ENCODE results near the gene SURF4. TPM values are rescaled to one million over a fixed set of nuclear protein-coding genes. Genes with fewer than 3 reads are reported as not detected.
A peak's percentile ranks its signal among the peaks of the same experiment; 100 is the strongest.

Gene SURF4
- total and polyA plus RNA-seq, 2 of the 13 experiments (the other 11 are each of a cell fraction or from before 2014, with no cell fraction given), result 220 to 265 TPM

DNA sequence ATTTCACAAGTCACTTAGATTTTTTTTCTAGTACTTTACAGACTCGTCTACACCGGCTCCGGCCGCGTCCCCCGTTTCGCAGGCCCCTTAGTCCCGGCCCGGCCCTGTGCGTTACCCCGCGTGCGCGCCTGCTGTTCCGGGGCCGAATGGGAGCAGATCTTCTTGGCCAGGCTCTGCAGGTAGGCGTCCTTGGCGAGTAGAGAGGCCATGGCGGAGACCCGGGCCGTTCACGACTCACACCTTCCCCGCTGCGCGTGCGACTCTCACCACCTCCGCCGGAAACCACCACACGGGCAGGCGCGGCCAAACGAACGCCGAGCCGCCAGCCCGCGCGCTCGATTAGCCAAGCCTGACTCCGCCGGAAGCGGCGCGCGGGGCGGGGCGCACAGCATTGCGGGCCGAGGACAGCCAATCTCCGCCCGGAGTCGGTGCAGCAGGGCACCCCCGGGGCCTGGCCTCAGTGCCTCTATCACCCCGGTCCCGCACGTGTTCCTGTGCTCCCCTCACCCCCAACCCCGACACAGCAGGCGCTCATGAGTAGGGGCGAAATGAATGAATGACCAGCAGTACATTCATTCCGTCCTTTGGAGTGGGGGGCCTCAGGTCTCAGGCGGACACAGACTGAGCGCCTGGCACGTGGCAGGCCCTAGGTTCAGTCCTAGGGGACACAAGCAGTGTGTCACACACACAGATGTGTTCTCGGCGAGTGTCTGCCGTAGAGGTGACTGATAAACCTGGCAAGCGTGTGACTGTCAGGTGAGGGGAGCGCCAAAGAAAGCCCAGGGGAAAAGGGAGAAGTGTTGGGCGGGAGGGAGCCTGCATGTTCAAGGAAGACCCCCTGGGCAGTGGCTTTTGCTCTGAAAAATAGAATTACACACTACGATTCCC is 39.7 kb downstream of the SURF4 start, which contains the start of gene SURF6 (continued):
- TF ChIP-seq, protein P1, sequence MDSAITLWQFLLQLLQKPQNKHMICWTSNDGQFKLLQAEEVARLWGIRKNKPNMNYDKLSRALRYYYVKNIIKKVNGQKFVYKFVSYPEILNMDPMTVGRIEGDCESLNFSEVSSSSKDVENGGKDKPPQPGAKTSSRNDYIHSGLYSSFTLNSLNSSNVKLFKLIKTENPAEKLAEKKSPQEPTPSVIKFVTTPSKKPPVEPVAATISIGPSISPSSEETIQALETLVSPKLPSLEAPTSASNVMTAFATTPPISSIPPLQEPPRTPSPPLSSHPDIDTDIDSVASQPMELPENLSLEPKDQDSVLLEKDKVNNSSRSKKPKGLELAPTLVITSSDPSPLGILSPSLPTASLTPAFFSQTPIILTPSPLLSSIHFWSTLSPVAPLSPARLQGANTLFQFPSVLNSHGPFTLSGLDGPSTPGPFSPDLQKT (CRISPR knock-in tag; IDR thresholded peaks at IDR 0.05; ENCODE audit: borderline replicate concordance), result peak; percentile 100; the same call in 1 of the 2 replicates
- TF ChIP-seq DBP (CRISPR knock-in tag; IDR thresholded peaks at IDR 0.05; ENCODE audit: not compliant biosample characterization) (peak; percentile 79), ZC3H4 (CRISPR knock-in tag; IDR thresholded peaks at IDR 0.05; ENCODE audit: borderline replicate concordance) (peak; percentile 35; the same call in 1 of the 2 replicates), KDM3A (CRISPR knock-in tag; IDR thresholded peaks at IDR 0.05; ENCODE audit: low read depth) (peak; percentile 89), HNF1B (CRISPR knock-in tag; IDR thresholded peaks at IDR 0.05) (peak; percentile 93), GATAD2A (CRISPR knock-in tag; IDR thresholded peaks at IDR 0.05) (peak; percentile 45)
- TF ChIP-seq, protein P2, sequence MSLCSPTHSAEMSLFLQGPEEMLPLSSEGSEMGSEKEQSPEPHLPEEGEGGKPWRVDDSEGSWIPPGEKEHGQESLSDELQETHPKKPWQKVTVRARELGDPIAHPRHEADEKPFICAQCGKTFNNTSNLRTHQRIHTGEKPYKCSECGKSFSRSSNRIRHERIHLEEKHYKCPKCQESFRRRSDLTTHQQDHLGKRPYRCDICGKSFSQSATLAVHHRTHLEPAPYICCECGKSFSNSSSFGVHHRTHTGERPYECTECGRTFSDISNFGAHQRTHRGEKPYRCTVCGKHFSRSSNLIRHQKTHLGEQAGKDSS (CRISPR knock-in tag; IDR thresholded peaks at IDR 0.05; ENCODE audit: borderline replicate concordance, low read depth), result peak; percentile 85; the same call in 1 of the 2 replicates
- TF ChIP-seq, protein P3, sequence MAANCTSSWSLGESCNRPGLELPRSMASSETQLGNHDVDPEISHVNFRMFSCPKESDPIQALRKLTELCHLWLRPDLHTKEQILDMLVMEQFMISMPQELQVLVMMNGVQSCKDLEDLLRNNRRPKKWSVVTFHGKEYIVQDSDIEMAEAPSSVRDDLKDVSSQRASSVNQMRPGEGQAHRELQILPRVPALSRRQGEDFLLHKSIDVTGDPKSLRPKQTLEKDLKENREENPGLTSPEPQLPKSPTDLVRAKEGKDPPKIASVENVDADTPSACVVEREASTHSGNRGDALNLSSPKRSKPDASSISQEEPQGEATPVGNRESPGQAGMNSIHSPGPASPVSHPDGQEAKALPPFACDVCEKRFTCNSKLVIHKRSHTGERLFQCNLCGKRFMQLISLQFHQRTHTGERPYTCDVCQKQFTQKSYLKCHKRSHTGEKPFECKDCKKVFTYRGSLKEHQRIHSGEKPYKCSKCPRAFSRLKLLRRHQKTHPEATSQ (CRISPR knock-in tag; IDR thresholded peaks at IDR 0.05; ENCODE audit: borderline replicate concordance), result peak; percentile 80; the same call in 1 of the 2 replicates
- TF ChIP-seq, protein P4, sequence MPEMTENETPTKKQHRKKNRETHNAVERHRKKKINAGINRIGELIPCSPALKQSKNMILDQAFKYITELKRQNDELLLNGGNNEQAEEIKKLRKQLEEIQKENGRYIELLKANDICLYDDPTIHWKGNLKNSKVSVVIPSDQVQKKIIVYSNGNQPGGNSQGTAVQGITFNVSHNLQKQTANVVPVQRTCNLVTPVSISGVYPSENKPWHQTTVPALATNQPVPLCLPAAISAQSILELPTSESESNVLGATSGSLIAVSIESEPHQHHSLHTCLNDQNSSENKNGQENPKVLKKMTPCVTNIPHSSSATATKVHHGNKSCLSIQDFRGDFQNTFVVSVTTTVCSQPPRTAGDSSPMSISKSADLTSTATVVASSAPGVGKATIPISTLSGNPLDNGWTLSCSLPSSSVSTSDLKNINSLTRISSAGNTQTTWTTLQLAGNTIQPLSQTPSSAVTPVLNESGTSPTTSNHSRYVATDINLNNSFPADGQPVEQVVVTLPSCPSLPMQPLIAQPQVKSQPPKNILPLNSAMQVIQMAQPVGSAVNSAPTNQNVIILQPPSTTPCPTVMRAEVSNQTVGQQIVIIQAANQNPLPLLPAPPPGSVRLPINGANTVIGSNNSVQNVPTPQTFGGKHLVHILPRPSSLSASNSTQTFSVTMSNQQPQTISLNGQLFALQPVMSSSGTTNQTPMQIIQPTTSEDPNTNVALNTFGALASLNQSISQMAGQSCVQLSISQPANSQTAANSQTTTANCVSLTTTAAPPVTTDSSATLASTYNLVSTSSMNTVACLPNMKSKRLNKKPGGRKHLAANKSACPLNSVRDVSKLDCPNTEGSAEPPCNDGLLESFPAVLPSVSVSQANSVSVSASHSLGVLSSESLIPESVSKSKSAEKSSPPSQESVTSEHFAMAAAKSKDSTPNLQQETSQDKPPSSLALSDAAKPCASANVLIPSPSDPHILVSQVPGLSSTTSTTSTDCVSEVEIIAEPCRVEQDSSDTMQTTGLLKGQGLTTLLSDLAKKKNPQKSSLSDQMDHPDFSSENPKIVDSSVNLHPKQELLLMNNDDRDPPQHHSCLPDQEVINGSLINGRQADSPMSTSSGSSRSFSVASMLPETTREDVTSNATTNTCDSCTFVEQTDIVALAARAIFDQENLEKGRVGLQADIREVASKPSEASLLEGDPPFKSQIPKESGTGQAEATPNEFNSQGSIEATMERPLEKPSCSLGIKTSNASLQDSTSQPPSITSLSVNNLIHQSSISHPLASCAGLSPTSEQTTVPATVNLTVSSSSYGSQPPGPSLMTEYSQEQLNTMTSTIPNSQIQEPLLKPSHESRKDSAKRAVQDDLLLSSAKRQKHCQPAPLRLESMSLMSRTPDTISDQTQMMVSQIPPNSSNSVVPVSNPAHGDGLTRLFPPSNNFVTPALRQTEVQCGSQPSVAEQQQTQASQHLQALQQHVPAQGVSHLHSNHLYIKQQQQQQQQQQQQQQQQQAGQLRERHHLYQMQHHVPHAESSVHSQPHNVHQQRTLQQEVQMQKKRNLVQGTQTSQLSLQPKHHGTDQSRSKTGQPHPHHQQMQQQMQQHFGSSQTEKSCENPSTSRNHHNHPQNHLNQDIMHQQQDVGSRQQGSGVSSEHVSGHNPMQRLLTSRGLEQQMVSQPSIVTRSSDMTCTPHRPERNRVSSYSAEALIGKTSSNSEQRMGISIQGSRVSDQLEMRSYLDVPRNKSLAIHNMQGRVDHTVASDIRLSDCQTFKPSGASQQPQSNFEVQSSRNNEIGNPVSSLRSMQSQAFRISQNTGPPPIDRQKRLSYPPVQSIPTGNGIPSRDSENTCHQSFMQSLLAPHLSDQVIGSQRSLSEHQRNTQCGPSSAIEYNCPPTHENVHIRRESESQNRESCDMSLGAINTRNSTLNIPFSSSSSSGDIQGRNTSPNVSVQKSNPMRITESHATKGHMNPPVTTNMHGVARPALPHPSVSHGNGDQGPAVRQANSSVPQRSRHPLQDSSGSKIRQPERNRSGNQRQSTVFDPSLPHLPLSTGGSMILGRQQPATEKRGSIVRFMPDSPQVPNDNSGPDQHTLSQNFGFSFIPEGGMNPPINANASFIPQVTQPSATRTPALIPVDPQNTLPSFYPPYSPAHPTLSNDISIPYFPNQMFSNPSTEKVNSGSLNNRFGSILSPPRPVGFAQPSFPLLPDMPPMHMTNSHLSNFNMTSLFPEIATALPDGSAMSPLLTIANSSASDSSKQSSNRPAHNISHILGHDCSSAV (CRISPR knock-in tag; IDR thresholded peaks at IDR 0.05; ENCODE audit: borderline replicate concordance), result no peak
- TF ChIP-seq, protein P5, sequence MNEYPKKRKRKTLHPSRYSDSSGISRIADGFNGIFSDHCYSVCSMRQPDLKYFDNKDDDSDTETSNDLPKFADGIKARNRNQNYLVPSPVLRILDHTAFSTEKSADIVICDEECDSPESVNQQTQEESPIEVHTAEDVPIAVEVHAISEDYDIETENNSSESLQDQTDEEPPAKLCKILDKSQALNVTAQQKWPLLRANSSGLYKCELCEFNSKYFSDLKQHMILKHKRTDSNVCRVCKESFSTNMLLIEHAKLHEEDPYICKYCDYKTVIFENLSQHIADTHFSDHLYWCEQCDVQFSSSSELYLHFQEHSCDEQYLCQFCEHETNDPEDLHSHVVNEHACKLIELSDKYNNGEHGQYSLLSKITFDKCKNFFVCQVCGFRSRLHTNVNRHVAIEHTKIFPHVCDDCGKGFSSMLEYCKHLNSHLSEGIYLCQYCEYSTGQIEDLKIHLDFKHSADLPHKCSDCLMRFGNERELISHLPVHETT (CRISPR knock-in tag; conservative IDR thresholded peaks at IDR 0.05), result peak; percentile 94
